HEK293 (cell line): Measurements from ENCODE around the gene FRMD4A.

Experiments
- CTCF ChIA-PET: fragments of 350-600 bp; formaldehyde crosslinking; extraction: SDS; loops from one replicate; lab custom pipeline; 2021; ENCODE audit warnings: antibody characterized with exemption; lab: Yijun Ruan, JAX
- POLR2A ChIA-PET: fragments of 300-600 bp; formaldehyde crosslinking; extraction: SDS; loops from one replicate; lab custom pipeline; 2020; ENCODE audit warnings: antibody characterized with exemption, inconsistent platforms; lab: Yijun Ruan, JAX
- H3K27ac ChIP-seq: fragments of 200-500 bp; sonication (Bioruptor generic); 2 replicates; pipeline ENCODE4 v1.5.1; 2014; ENCODE audit warnings: low read depth, low read length, control low read depth, inconsistent platforms; ENCODE audit errors: extremely low read depth
- H3K36me3 ChIP-seq, 2 experiments: fragments of 200-500 bp in 1 of 2; sonication (Bioruptor generic) in 1 of 2; 1 replicate in 1 of 2; 2 replicates in 1 of 2; pipeline ENCODE4 v1.5.1; 2014 to 2017; ENCODE audit warnings: inconsistent platforms in 2 of 2, low read length in 2 of 2; ENCODE audit not compliant: control insufficient read depth in 2 of 2, insufficient read depth in 1 of 2
- H3K4me1 ChIP-seq: fragments of 200-500 bp; sonication (Bioruptor generic); 2 replicates; pipeline ENCODE4 v1.5.1; 2014; ENCODE audit warnings: mild to moderate bottlenecking, low read length, inconsistent platforms; ENCODE audit not compliant: control insufficient read depth, insufficient read depth
- H3K4me3 ChIP-seq: 2 replicates; pipeline ENCODE4 v1.5.1; 2011; ENCODE audit warnings: low read depth, mild to moderate bottlenecking, control low read depth, low read length, moderate library complexity
- H3K9me3 ChIP-seq: fragments of 200-500 bp; sonication (Bioruptor generic); 2 replicates; pipeline ENCODE4 v1.5.1; 2014; ENCODE audit warnings: low read depth, low read length, inconsistent platforms; ENCODE audit not compliant: control insufficient read depth, insufficient read depth
- KLF10 ChIP-seq: fragments of 450-650 bp; IDR thresholded peaks from 2 replicates; pipeline ENCODE4 v1.5.1; 2018; ENCODE audit warnings: missing biosample characterization, mild to moderate bottlenecking, missing genetic modification characterization
- MZF1 ChIP-seq: fragments of 450-650 bp; formaldehyde crosslinking; IDR thresholded peaks from 2 replicates; pipeline ENCODE4 v1.5.1; 2017; ENCODE audit warnings: missing biosample characterization, missing genetic modification characterization, borderline replicate concordance
- SETDB1 ChIP-seq: IDR thresholded peaks from one replicate; pipeline ENCODE4 v1.6.1; 2017; ENCODE audit warnings: mild to moderate bottlenecking, low read length, moderate library complexity, mixed read lengths; ENCODE audit not compliant: insufficient read length
- SP3 ChIP-seq: fragments of 450-650 bp; formaldehyde crosslinking; IDR thresholded peaks from 2 replicates; pipeline ENCODE4 v1.5.1; 2016; ENCODE audit warnings: missing biosample characterization, missing genetic modification characterization
- SP7 ChIP-seq: fragments of 450-650 bp; formaldehyde crosslinking; IDR thresholded peaks from 2 replicates; pipeline ENCODE4 v1.5.1; 2016; ENCODE audit warnings: missing biosample characterization, missing genetic modification characterization
- ZBTB11 ChIP-seq: fragments of 450-650 bp; formaldehyde crosslinking; conservative IDR thresholded peaks from 2 replicates; pipeline ENCODE4 v1.5.1; 2016; ENCODE audit warnings: low read depth, missing biosample characterization, missing genetic modification characterization
- ZBTB17 ChIP-seq: fragments of 450-650 bp; formaldehyde crosslinking; IDR thresholded peaks from 2 replicates; pipeline ENCODE4 v1.5.1; 2016; ENCODE audit warnings: missing biosample characterization, missing genetic modification characterization
- ZBTB20 ChIP-seq: fragments of 450-650 bp; formaldehyde crosslinking; IDR thresholded peaks from 2 replicates; pipeline ENCODE4 v1.5.1; 2016; ENCODE audit warnings: missing biosample characterization, missing genetic modification characterization
- ZBTB21 ChIP-seq: fragments of 450-650 bp; formaldehyde crosslinking; IDR thresholded peaks from 2 replicates; pipeline ENCODE4 v1.5.1; 2017; ENCODE audit warnings: missing biosample characterization, missing genetic modification characterization
- ZEB2 ChIP-seq: fragments of 450-650 bp; formaldehyde crosslinking; IDR thresholded peaks from 2 replicates; pipeline ENCODE4 v1.5.1; 2016; ENCODE audit warnings: missing biosample characterization, missing genetic modification characterization
- ZNF10 ChIP-seq: fragments of 450-650 bp; formaldehyde crosslinking; IDR thresholded peaks from 2 replicates; pipeline ENCODE4 v1.5.1; 2017; ENCODE audit warnings: missing biosample characterization, missing genetic modification characterization
- ZNF133 ChIP-seq: fragments of 450-650 bp; formaldehyde crosslinking; IDR thresholded peaks from 2 replicates; pipeline ENCODE4 v1.5.1; 2016; ENCODE audit warnings: missing biosample characterization, missing genetic modification characterization
- ZNF184 ChIP-seq: fragments of 450-650 bp; IDR thresholded peaks from 2 replicates; pipeline ENCODE4 v1.5.1; 2018; ENCODE audit warnings: missing biosample characterization, mild to moderate bottlenecking, missing genetic modification characterization
- ZNF223 ChIP-seq: fragments of 450-650 bp; formaldehyde crosslinking; IDR thresholded peaks from 2 replicates; pipeline ENCODE4 v1.5.1; 2016; ENCODE audit warnings: missing biosample characterization, missing genetic modification characterization
- ZNF292 ChIP-seq: fragments of 450-650 bp; formaldehyde crosslinking; IDR thresholded peaks from 2 replicates; pipeline ENCODE4 v1.5.1; 2016; ENCODE audit warnings: low read depth, missing biosample characterization, missing genetic modification characterization, borderline replicate concordance
- ZNF311 ChIP-seq: fragments of 450-650 bp; formaldehyde crosslinking; IDR thresholded peaks from 2 replicates; pipeline ENCODE4 v1.5.1; 2017; ENCODE audit warnings: missing biosample characterization, missing genetic modification characterization, borderline replicate concordance
- ZNF37A ChIP-seq: fragments of 450-650 bp; IDR thresholded peaks from 2 replicates; pipeline ENCODE4 v1.5.1; 2018; ENCODE audit warnings: missing biosample characterization, missing genetic modification characterization
- ZNF449 ChIP-seq: fragments of 450-650 bp; formaldehyde crosslinking; IDR thresholded peaks from 2 replicates; pipeline ENCODE4 v1.5.1; 2017; ENCODE audit warnings: missing biosample characterization, mild to moderate bottlenecking, missing genetic modification characterization, moderate library complexity
- ZNF501 ChIP-seq: fragments of 450-650 bp; formaldehyde crosslinking; IDR thresholded peaks from 2 replicates; pipeline ENCODE4 v1.5.1; 2016; ENCODE audit warnings: missing biosample characterization, missing genetic modification characterization
- ZNF521 ChIP-seq: fragments of 450-650 bp; formaldehyde crosslinking; IDR thresholded peaks from 2 replicates; pipeline ENCODE4 v1.5.1; 2017; ENCODE audit warnings: missing biosample characterization, mild to moderate bottlenecking, missing genetic modification characterization
- ZNF530 ChIP-seq: fragments of 450-650 bp; formaldehyde crosslinking; IDR thresholded peaks from 2 replicates; pipeline ENCODE4 v1.5.1; 2016; ENCODE audit warnings: low read depth, missing biosample characterization, missing genetic modification characterization
- ZNF561 ChIP-seq: fragments of 450-650 bp; IDR thresholded peaks from 2 replicates; pipeline ENCODE4 v1.5.1; 2018; ENCODE audit warnings: missing biosample characterization, missing genetic modification characterization, borderline replicate concordance
- ZNF626 ChIP-seq: fragments of 450-650 bp; sonication (Bioruptor Pico); formaldehyde crosslinking; IDR thresholded peaks from 2 replicates; pipeline ENCODE4 v1.5.1; 2018; ENCODE audit warnings: missing biosample characterization, missing genetic modification characterization, inconsistent platforms
- ZNF658 ChIP-seq: fragments of 450-650 bp; formaldehyde crosslinking; IDR thresholded peaks from 2 replicates; pipeline ENCODE4; 2016; ENCODE audit warnings: missing biosample characterization, missing genetic modification characterization
- ZNF670 ChIP-seq: fragments of 450-650 bp; formaldehyde crosslinking; IDR thresholded peaks from 2 replicates; pipeline ENCODE4 v1.5.1; 2016; ENCODE audit warnings: missing biosample characterization, missing genetic modification characterization, low read depth
- TF ChIP-seq, protein P1 (sequence below): fragments of 450-650 bp; formaldehyde crosslinking; IDR thresholded peaks from 2 replicates; pipeline ENCODE4 v1.5.1; 2016; ENCODE audit warnings: missing biosample characterization, missing genetic modification characterization, borderline replicate concordance
- TF ChIP-seq, protein P2 (sequence below): fragments of 450-650 bp; formaldehyde crosslinking; IDR thresholded peaks from 2 replicates; pipeline ENCODE4 v1.5.1; 2016; ENCODE audit warnings: missing biosample characterization, missing genetic modification characterization

Gene FRMD4A

DNA sequence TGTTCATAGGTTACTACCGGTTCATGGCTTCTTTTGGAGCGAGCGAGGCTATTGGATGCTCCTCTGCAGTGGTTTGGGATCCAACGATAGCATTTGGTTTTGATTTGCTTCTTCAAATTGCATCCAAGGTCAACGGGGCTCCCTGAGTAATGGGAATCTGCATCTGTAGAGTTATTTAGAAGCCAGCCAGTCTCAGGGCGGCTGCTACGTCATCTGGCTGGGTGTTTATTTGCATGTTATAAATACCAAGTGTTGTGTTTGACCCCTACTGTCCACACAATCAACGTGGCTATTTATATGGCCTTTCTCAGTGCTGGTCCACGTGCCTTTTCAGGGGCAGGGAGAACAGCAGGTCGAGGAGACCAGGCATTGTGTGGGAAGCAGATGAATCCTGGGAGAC is 606.2 kb downstream of the FRMD4A start:
- Histone ChIP-seq H3K4me1 (no peaks in the 10 kb centered on the region), H3K36me3 (no peaks in the 10 kb centered on the region), H3K4me3 (no peak overlapping the region), H3K27ac (no peak overlapping the region), H3K9me3 (no peaks in the 10 kb centered on the region)
- TF ChIP-seq ZNF10 (tag by site-specific recombination) (no peak), ZNF449 (no peak), ZNF530 (tag by site-specific recombination) (no peak), ZBTB11 (tag by site-specific recombination) (no peak)
- ChIA-PET CTCF (no interaction called here), POLR2A (no interaction called here)

- POLR2A ChIA-PET = interaction anchor here (0.8 kb wide), 1 partner anchor 15 kb away, joined by 7 read pairs; no protein-coding TSS in a partner anchor
- CTCF ChIA-PET = no interaction called here
Observed at GRCh38 chr10:13722747-13723653, 607.7 kb downstream of the FRMD4A start.

GRCh38 chr10:13721486-13721885 is 609.2 kb downstream of the FRMD4A start:
- Histone ChIP-seq H3K4me3 (no peak overlapping the region), H3K4me1 (0 out of 2 replicates have a peak, but pooled peaks cover 2% of the 10 kb centered on the region), H3K36me3 (no peaks in the 10 kb centered on the region), H3K9me3 (no peaks in the 10 kb centered on the region), H3K27ac (no peak overlapping the region)
- ChIA-PET CTCF (interaction anchor here (0.5 kb wide), 1 partner anchor 1605 kb away, joined by 3 read pairs; no protein-coding TSS in a partner anchor), POLR2A (interaction anchor here (0.6 to 0.7 kb wide), 2 partner anchors 10 to 50 kb away, joined by 4 to 6 read pairs; no protein-coding TSS in a partner anchor)
- TF ChIP-seq ZNF626 (tag by site-specific recombination) = no peak
- no peak for TF ChIP-seq SP7 (tag by site-specific recombination)
- TF ChIP-seq MZF1 = no peak
- TF ChIP-seq KLF10 (tag by site-specific recombination) = no peak
- no peak for TF ChIP-seq ZNF658
- TF ChIP-seq, protein P1, sequence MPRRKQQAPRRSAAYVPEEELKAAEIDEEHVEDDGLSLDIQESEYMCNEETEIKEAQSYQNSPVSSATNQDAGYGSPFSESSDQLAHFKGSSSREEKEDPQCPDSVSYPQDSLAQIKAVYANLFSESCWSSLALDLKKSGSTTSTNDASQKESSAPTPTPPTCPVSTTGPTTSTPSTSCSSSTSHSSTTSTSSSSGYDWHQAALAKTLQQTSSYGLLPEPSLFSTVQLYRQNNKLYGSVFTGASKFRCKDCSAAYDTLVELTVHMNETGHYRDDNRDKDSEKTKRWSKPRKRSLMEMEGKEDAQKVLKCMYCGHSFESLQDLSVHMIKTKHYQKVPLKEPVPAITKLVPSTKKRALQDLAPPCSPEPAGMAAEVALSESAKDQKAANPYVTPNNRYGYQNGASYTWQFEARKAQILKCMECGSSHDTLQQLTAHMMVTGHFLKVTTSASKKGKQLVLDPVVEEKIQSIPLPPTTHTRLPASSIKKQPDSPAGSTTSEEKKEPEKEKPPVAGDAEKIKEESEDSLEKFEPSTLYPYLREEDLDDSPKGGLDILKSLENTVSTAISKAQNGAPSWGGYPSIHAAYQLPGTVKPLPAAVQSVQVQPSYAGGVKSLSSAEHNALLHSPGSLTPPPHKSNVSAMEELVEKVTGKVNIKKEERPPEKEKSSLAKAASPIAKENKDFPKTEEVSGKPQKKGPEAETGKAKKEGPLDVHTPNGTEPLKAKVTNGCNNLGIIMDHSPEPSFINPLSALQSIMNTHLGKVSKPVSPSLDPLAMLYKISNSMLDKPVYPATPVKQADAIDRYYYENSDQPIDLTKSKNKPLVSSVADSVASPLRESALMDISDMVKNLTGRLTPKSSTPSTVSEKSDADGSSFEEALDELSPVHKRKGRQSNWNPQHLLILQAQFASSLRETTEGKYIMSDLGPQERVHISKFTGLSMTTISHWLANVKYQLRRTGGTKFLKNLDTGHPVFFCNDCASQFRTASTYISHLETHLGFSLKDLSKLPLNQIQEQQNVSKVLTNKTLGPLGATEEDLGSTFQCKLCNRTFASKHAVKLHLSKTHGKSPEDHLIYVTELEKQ (tag by site-specific recombination) = no peak
- TF ChIP-seq, protein P2, sequence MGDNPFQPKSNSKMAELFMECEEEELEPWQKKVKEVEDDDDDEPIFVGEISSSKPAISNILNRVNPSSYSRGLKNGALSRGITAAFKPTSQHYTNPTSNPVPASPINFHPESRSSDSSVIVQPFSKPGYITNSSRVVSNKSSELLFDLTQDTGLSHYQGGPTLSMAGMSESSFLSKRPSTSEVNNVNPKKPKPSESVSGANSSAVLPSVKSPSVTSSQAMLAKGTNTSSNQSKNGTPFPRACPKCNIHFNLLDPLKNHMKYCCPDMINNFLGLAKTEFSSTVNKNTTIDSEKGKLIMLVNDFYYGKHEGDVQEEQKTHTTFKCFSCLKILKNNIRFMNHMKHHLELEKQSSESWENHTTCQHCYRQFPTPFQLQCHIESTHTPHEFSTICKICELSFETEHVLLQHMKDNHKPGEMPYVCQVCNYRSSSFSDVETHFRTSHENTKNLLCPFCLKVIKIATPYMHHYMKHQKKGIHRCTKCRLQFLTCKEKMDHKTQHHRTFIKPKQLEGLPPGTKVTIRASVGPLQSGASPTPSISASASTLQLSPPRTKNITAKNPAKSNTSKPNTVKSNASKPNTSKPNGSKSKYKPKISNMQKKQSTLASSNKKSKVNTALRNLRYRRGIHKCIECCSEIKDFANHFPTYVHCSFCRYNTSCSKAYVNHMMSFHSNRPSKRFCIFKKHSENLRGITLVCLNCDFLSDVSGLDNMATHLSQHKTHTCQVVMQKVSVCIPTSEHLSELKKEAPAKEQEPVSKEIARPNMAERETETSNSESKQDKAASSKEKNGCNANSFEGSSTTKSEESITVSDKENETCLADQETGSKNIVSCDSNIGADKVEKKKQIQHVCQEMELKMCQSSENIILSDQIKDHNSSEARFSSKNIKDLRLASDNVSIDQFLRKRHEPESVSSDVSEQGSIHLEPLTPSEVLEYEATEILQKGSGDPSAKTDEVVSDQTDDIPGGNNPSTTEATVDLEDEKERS (tag by site-specific recombination) = no peak
- TF ChIP-seq ZNF670 (tag by site-specific recombination) = no peak

More at GRCh38 chr10:13722747-13723653, 607.7 kb downstream of the FRMD4A start:
- H3K36me3 ChIP-seq = no peaks in the 10 kb centered on the region
- no peak overlapping the region for H3K4me3 ChIP-seq
- no peaks in the 10 kb centered on the region for H3K9me3 ChIP-seq
- no peak overlapping the region for H3K27ac ChIP-seq
- H3K4me1 ChIP-seq = no peaks in the 10 kb centered on the region
- TF ChIP-seq ZBTB20 (no peak), ZNF37A (tag by site-specific recombination) (no peak), SP3 (tag by site-specific recombination) (no peak), ZBTB21 (no peak), ZEB2 (no peak), ZNF184 (no peak), SETDB1 (no peak), ZNF521 (no peak), SP7 (tag by site-specific recombination) (no peak), ZNF223 (tag by site-specific recombination) (no peak), ZNF311 (no peak), ZNF133 (tag by site-specific recombination) (no peak), ZBTB17 (tag by site-specific recombination) (no peak), ZNF501 (tag by site-specific recombination) (no peak), ZNF292 (tag by site-specific recombination) (no peak), ZNF561 (tag by site-specific recombination) (no peak)
